ENCODE results near the gene UHRF1.
"Not testable (repeated sequence)": the region's sequence is repeated elsewhere in the genome, so short reads cannot be mapped to it uniquely, and the experiment has no call there.

Gene UHRF1

GRCh38 chr19:4900879-4901278, 8.4 kb upstream of the UHRF1 start:
- not testable (repeated sequence) for DNase-seq (ENCODE audit: low read depth)

GRCh38 chr19:4902796-4903195, 6.5 kb upstream of the UHRF1 start, which contains the start of gene ARRDC5:
TSS of gene ARRDC5 (minus strand) at chr19:4902896. CDS start at chr19:4902825, 71 bp downstream.
- DNase-seq (ENCODE audit: low read depth): no peak

GRCh38 chr19:4904481-4904880, 4.8 kb upstream of the UHRF1 start:
- no peak for DNase-seq (ENCODE audit: low read depth)

GRCh38 chr19:4906963-4907362, 2.3 kb upstream of the UHRF1 start:
- DNase-seq (ENCODE audit: low read depth): no peak

- no peak for DNase-seq (ENCODE audit: low read depth)
These were observed 941 bp upstream of the UHRF1 start for GRCh38 chr19:4908360-4908759.

GRCh38 chr19:4908781-4909155, 533 bp upstream of the UHRF1 start:
- no peak for DNase-seq (ENCODE audit: low read depth)

GRCh38 chr19:4909897-4910593, 744 bp downstream of the UHRF1 start:
- DNase-seq (ENCODE audit: low read depth): peak; percentile 96

GRCh38 chr19:4910594-4911281, 1.4 kb downstream of the UHRF1 start:
- DNase-seq (ENCODE audit: low read depth): peak; percentile 85

GRCh38 chr19:4911314-4911713, 2.0 kb downstream of the UHRF1 start:
- peak; percentile 53 for DNase-seq (ENCODE audit: low read depth)

- DNase-seq (ENCODE audit: low read depth): peak; percentile 100
These were observed 2.7 kb downstream of the UHRF1 start for GRCh38 chr19:4911786-4912672.

GRCh38 chr19:4913996-4914735, 4.9 kb downstream of the UHRF1 start:
- peak; percentile 53 for DNase-seq (ENCODE audit: low read depth)

- DNase-seq (ENCODE audit: low read depth): peak; percentile 96
These were observed 5.6 kb downstream of the UHRF1 start for GRCh38 chr19:4914736-4915501.

GRCh38 chr19:4916292-4917082, 7.2 kb downstream of the UHRF1 start:
- DNase-seq (ENCODE audit: low read depth): no peak

- DNase-seq (ENCODE audit: low read depth): no peak
These were observed 13.4 kb downstream of the UHRF1 start for GRCh38 chr19:4922530-4923275.

- no peak for DNase-seq (ENCODE audit: low read depth)
These were observed 14.0 kb downstream of the UHRF1 start for GRCh38 chr19:4923276-4923747.

GRCh38 chr19:4929186-4929585, 19.9 kb downstream of the UHRF1 start:
- peak; percentile 32 for DNase-seq (ENCODE audit: low read depth)

- DNase-seq (ENCODE audit: low read depth): no peak
These were observed 21.4 kb downstream of the UHRF1 start for GRCh38 chr19:4930664-4931063.

- DNase-seq (ENCODE audit: low read depth): no peak
These were observed 23.4 kb downstream of the UHRF1 start for GRCh38 chr19:4932711-4933110.

GRCh38 chr19:4933528-4933927, 24.2 kb downstream of the UHRF1 start:
- no peak for DNase-seq (ENCODE audit: low read depth)
